HCT116 (cell line): Measurements from ENCODE around the gene AHNAK. TPM values are rescaled to one million over a fixed set of nuclear protein-coding genes. Genes with fewer than 3 reads are reported as not detected.
A peak's percentile ranks its signal among the peaks of the same experiment; 100 is the strongest.

Source experiments
- ATAC-seq: fragments of 200-7000 bp; cut with Tn5 transposase; 2 replicates; pipeline ENCODE4 v1.9.1; 2020; ENCODE audit warnings: mild to moderate bottlenecking, moderate library complexity
- BruUV-seq: library from RNA; stranded (reverse); fragments of 400-500 nt; replicated peaks from 2 replicates; lab custom pipeline; 2021; lab: Mats Ljungman, UMichigan
- CTCF ChIA-PET: fragments of 300-600 bp; sonication (Branson Sonifier 250); formaldehyde crosslinking; loops from one replicate; lab custom pipeline; 2021; ENCODE audit warnings: antibody characterized with exemption; lab: Charles Lee
- POLR2A ChIA-PET: fragments of 300-600, 350-600 bp; sonication (Branson Sonifier 250); formaldehyde crosslinking; loops from one replicate; lab custom pipeline; 2021; ENCODE audit warnings: antibody characterized with exemption; lab: Charles Lee
- RAD21 ChIA-PET, 2 experiments: fragments of 300-600 bp; sonication (Branson Sonifier 250); formaldehyde crosslinking; loops; one replicate each; lab custom pipeline; 2023; ENCODE audit warnings: low total read pairs in 2 of 2; ENCODE audit not compliant: uncharacterized antibody in 2 of 2, unreplicated experiment in 2 of 2, low non-redundant PET in 1 of 2; lab: Charles Lee
- DNase-seq: peaks from one replicate; pipeline ENCODE4 v3.0.0-alpha.2; 2010; ENCODE audit warnings: low read depth, low spot score
- H2AFZ ChIP-seq: fragments of 200-600 bp; shearing (Covaris generic), sonication (generic); 2 replicates; pipeline ENCODE4 v1.6.1; 2017; ENCODE audit warnings: low read depth, mixed run types, mixed read lengths, antibody characterized with exemption, low read length; ENCODE audit not compliant: poor library complexity, severe bottlenecking
- H3K27ac ChIP-seq: 2 replicates; pipeline ENCODE4 v1.5.1; 2012; ENCODE audit warnings: low read depth, low read length
- H3K27me3 ChIP-seq: fragments of 200-600 bp; sonication (generic); 2 replicates; pipeline ENCODE4 v1.6.1; 2016; ENCODE audit warnings: mixed run types, low read length, mixed read lengths; ENCODE audit not compliant: insufficient read depth
- H3K36me3 ChIP-seq, 2 experiments: fragments of 200-500 bp in 1 of 2; fragments of 200-600 bp in 1 of 2; sonication (Bioruptor generic) in 1 of 2; sonication (generic) in 1 of 2; 2 replicates each; pipeline versions ENCODE4 v1.5.1 to v1.6.1; 2014 to 2016; ENCODE audit warnings: low read length in 2 of 2, inconsistent platforms in 1 of 2, mixed read lengths in 1 of 2, mixed run types in 1 of 2; ENCODE audit not compliant: insufficient read depth in 2 of 2, control insufficient read depth in 1 of 2
- H3K4me1 ChIP-seq, 2 experiments: fragments of 200-600 bp in 1 of 2; sonication (generic) in 1 of 2; 2 replicates each; pipeline versions ENCODE4 v1.5.1 to v1.6.1; 2012 to 2017; ENCODE audit warnings: low read length in 2 of 2, inconsistent platforms in 1 of 2, mild to moderate bottlenecking in 1 of 2, mixed read lengths in 1 of 2, mixed run types in 1 of 2, moderate library complexity in 1 of 2; ENCODE audit not compliant: insufficient read depth in 2 of 2, control insufficient read depth in 1 of 2
- H3K4me2 ChIP-seq: fragments of 200-600 bp; sonication (generic); 2 replicates; pipeline ENCODE4 v1.6.1; 2017; ENCODE audit warnings: mixed run types, low read length, mixed read lengths
- H3K4me3 ChIP-seq, 2 experiments: fragments of 200-600 bp in 1 of 2; sonication (generic) in 1 of 2; replicated peaks in 1 of 2; 2 replicates each; pipeline ENCODE4 v1.5.1; 2011 to 2016; ENCODE audit warnings: low read length in 2 of 2, control low read depth in 1 of 2, low read depth in 1 of 2, mild to moderate bottlenecking in 1 of 2, mixed read lengths in 1 of 2, mixed run types in 1 of 2
- H3K79me2 ChIP-seq: fragments of 200-600 bp; sonication (generic); 2 replicates; pipeline ENCODE4 v1.6.1; 2017; ENCODE audit warnings: mild to moderate bottlenecking, mixed run types, low read length, moderate library complexity, mixed read lengths; ENCODE audit not compliant: insufficient read depth
- H3K9ac ChIP-seq: fragments of 200-600 bp; sonication (generic); 2 replicates; pipeline ENCODE4 v1.6.1; 2016; ENCODE audit warnings: low read length, mixed read lengths
- H3K9me2 ChIP-seq: fragments of 200-600 bp; sonication (generic), shearing (Covaris generic); 2 replicates; pipeline ENCODE4 v1.6.1; 2017; ENCODE audit warnings: mixed run types, mild to moderate bottlenecking, moderate library complexity; ENCODE audit not compliant: insufficient read depth
- H3K9me3 ChIP-seq, 2 experiments: fragments of 200-500 bp in 1 of 2; fragments of 200-600 bp in 1 of 2; sonication (Bioruptor generic) in 1 of 2; sonication (generic) in 1 of 2; 2 replicates each; pipeline ENCODE4 v1.6.1; 2014 to 2017; ENCODE audit warnings: low read length in 2 of 2, mixed read lengths in 2 of 2, inconsistent platforms in 1 of 2, low read depth in 1 of 2, mild to moderate bottlenecking in 1 of 2, mixed run types in 1 of 2, moderate library complexity in 1 of 2; ENCODE audit not compliant: control insufficient read depth in 1 of 2, insufficient read depth in 1 of 2
- H4K20me1 ChIP-seq: fragments of 200-600 bp; sonication (generic), shearing (Covaris generic); 2 replicates; pipeline ENCODE4 v1.6.1; 2017; ENCODE audit warnings: mixed run types, mild to moderate bottlenecking, moderate library complexity; ENCODE audit not compliant: insufficient read depth
- CEBPB ChIP-seq: IDR thresholded peaks from 2 replicates; pipeline ENCODE4 v1.6.1; 2012; ENCODE audit warnings: low read depth
- CTCF ChIP-seq, 3 experiments: fragments of 200-600 bp in 1 of 3; sonication (generic) in 1 of 3; IDR thresholded peaks in 2 of 3; conservative IDR thresholded peaks in 1 of 3; 2 replicates each; pipeline ENCODE4 v1.5.1; 2012 to 2017; ENCODE audit warnings: low read depth in 2 of 3, low read length in 2 of 3, antibody characterized with exemption in 1 of 3, borderline replicate concordance in 1 of 3, control low read depth in 1 of 3, mild to moderate bottlenecking in 1 of 3, mixed read lengths in 1 of 3, mixed run types in 1 of 3, moderate library complexity in 1 of 3; ENCODE audit not compliant: insufficient read depth in 1 of 3
- EGR1 ChIP-seq: IDR thresholded peaks from 2 replicates; pipeline ENCODE4 v1.6.1; 2012; ENCODE audit warnings: low read depth
- FOSL1 ChIP-seq: IDR thresholded peaks from 2 replicates; pipeline ENCODE4 v1.6.1; 2012; ENCODE audit warnings: low read depth
- JUND ChIP-seq: IDR thresholded peaks from 2 replicates; pipeline ENCODE4 v1.6.1; 2012
- MAX ChIP-seq: IDR thresholded peaks from 2 replicates; pipeline ENCODE4 v1.6.1; 2012
- SP1 ChIP-seq: IDR thresholded peaks from 2 replicates; pipeline ENCODE4 v1.6.1; 2012; ENCODE audit warnings: low read depth
- YY1 ChIP-seq: IDR thresholded peaks from 2 replicates; pipeline ENCODE4 v1.6.1; 2011; ENCODE audit warnings: low read length, low read depth, moderate library complexity, mild to moderate bottlenecking; ENCODE audit not compliant: insufficient replicate concordance; ENCODE audit errors: extremely low read depth
- ZBTB33 ChIP-seq: IDR thresholded peaks from 2 replicates; pipeline ENCODE4 v1.6.1; 2011; ENCODE audit warnings: mild to moderate bottlenecking, low read length, moderate library complexity; ENCODE audit not compliant: insufficient replicate concordance; ENCODE audit errors: extremely low read depth
- intact Hi-C: fragments of 100-400 bp; cut with micrococcal nuclease; formaldehyde crosslinking; loops from 2 replicates; pipeline ENCODE4 v1.10.0; 2022
- total RNA-seq: library from RNA; stranded (reverse); gene quantifications from one replicate; pipeline ENCODE4 v1.2.1, GENCODE V29; 2021; ENCODE audit not compliant: unreplicated experiment

Gene AHNAK
- total RNA-seq, 1 experiment from 2014 or later: 239 TPM

- H3K27me3 ChIP-seq: no peaks in the 10 kb centered on the region
- ChIA-PET CTCF (no interaction called here), RAD21 (interaction anchor here in 1 of 2 experiments (1.2 kb wide), 1 partner anchor 151 kb away, joined by 3 read pairs; no protein-coding TSS in a partner anchor), POLR2A (no interaction called here)
- H4K20me1 ChIP-seq: no peaks in the 10 kb centered on the region
- no peak overlapping the region for H3K27ac ChIP-seq
- intact Hi-C loops: no loop called here
- H2AFZ ChIP-seq: no peak overlapping the region
- no peak overlapping the region for H3K4me2 ChIP-seq
- no TSS peak for BruUV-seq
- DNase-seq (no peak), ATAC-seq (no peak)
- H3K9me2 ChIP-seq: no peaks in the 10 kb centered on the region
- H3K36me3 ChIP-seq: no peaks in the 10 kb centered on the region
- no peak overlapping the region for H3K4me3 ChIP-seq
- TF ChIP-seq JUND (no peak), CTCF (IDR thresholded peaks at IDR 0.05 in 2 of 3, conservative IDR thresholded peaks at IDR 0.05 in 1 of 3; ENCODE audit: borderline replicate concordance in 1 of 3, insufficient read depth in 1 of 3, low read depth in 2 of 3, low read length in 2 of 3) (peak in 1 of 3 experiments; percentile 21; a peak in 1 of 6 replicates)
- peaks cover 9 to 11% of the 10 kb centered on the region in 2 experiments; a peak in 3 of 4 replicates for H3K4me1 ChIP-seq
- no peaks in the 10 kb centered on the region for H3K9me3 ChIP-seq
- no peak overlapping the region for H3K9ac ChIP-seq
- no peaks in the 10 kb centered on the region for H3K79me2 ChIP-seq
Measured at GRCh38 chr11:62391642-62392425, 154.8 kb downstream of the AHNAK start.

GRCh38 chr11:62390722-62391121 lies 155.9 kb downstream of the AHNAK start:
- intact Hi-C loops: no loop called here
- H3K4me2 ChIP-seq: no peak overlapping the region
- H3K36me3 ChIP-seq: no peaks in the 10 kb centered on the region
- no peaks in the 10 kb centered on the region for H3K9me3 ChIP-seq
- CTCF ChIA-PET: interaction anchor here (1.0 kb wide), 1 partner anchor 9 kb away, joined by 3 read pairs; no protein-coding TSS in a partner anchor
- H3K4me1 ChIP-seq: peaks cover 9 to 11% of the 10 kb centered on the region in 2 experiments; a peak in 3 of 4 replicates
- BruUV-seq: no TSS peak
- no peaks in the 10 kb centered on the region for H4K20me1 ChIP-seq
- H2AFZ ChIP-seq: no peak overlapping the region
- no peak for ATAC-seq
- no peak overlapping the region for H3K27ac ChIP-seq
- RAD21 ChIA-PET: no interaction called here
- H3K9ac ChIP-seq: no peak overlapping the region
- H3K27me3 ChIP-seq: no peaks in the 10 kb centered on the region
- POLR2A ChIA-PET: no interaction called here
- H3K4me3 ChIP-seq: no peak overlapping the region
- no peaks in the 10 kb centered on the region for H3K9me2 ChIP-seq
- DNase-seq: no peak
- TF ChIP-seq EGR1 (no peak), SP1 (no peak), YY1 (no peak), MAX (no peak), ZBTB33 (no peak), CEBPB (no peak), FOSL1 (no peak)
- no peaks in the 10 kb centered on the region for H3K79me2 ChIP-seq
